Activated naive CD4-positive, alpha-beta T cell treated with anti-CD3 and anti-CD28 coated beads for 36 hours (primary cell): ENCODE measurements around the gene EFCAB14. TPM values are rescaled to one million over a fixed set of nuclear protein-coding genes. Genes with fewer than 3 reads are reported as not detected.
A peak's percentile ranks its signal among the peaks of the same experiment; 100 is the strongest.
"Not testable (repeated sequence)": the region's sequence is repeated elsewhere in the genome, so short reads cannot be mapped to it uniquely, and the experiment has no call there.

ENCODE experiments used
- CTCF ChIA-PET: fragments of 350-600 bp; sonication (Branson Sonifier 250); formaldehyde crosslinking; loops from one replicate; lab custom pipeline; 2021; ENCODE audit warnings: antibody characterized with exemption; lab: Charles Lee
- DNase-seq: peaks from one replicate; pipeline ENCODE4 v3.0.0-alpha.2; 2020
- H3K27ac Mint-ChIP-seq: one replicate; pipeline ENCODE4 v1.8.0; 2021; ENCODE audit warnings: mild to moderate bottlenecking, mixed read lengths
- H3K27me3 Mint-ChIP-seq: one replicate; pipeline ENCODE4 v1.8.0; 2021; ENCODE audit warnings: low read depth, mixed read lengths
- H3K36me3 Mint-ChIP-seq: one replicate; pipeline ENCODE4 v1.8.0; 2021; ENCODE audit warnings: low read depth, mixed read lengths
- H3K4me1 Mint-ChIP-seq: one replicate; pipeline ENCODE4 v1.8.0; 2021; ENCODE audit warnings: low read depth, mixed read lengths
- H3K4me3 Mint-ChIP-seq: one replicate; pipeline ENCODE4 v1.8.0; 2021; ENCODE audit warnings: mild to moderate bottlenecking, moderate library complexity, mixed read lengths
- H3K9me3 Mint-ChIP-seq: one replicate; pipeline ENCODE4 v1.8.0; 2021; ENCODE audit warnings: mixed read lengths
- intact Hi-C: fragments of 100-400 bp; cut with micrococcal nuclease; formaldehyde crosslinking; loops from one replicate; pipeline ENCODE4 v1.15.1; 2023
- total RNA-seq, 2 experiments: library from RNA; stranded (reverse); gene quantifications; one replicate each; pipeline ENCODE4 v1.2.3, GENCODE V29; 2021

The EFCAB14 gene
- total RNA-seq, 2 experiments from 2014 or later, result 35.8 to 38.3 TPM

GRCh38 chr1:46659307-46659870 is 59.5 kb downstream of the EFCAB14 start:
- Mint-ChIP-seq H3K4me3 (no peak overlapping the region), H3K36me3 (peaks cover 32% of the 10 kb centered on the region), H3K27me3 (no peaks in the 10 kb centered on the region), H3K9me3 (peaks cover 1% of the 10 kb centered on the region), H3K27ac (no peak overlapping the region), H3K4me1 (peaks cover 17% of the 10 kb centered on the region)
- CTCF ChIA-PET, result no interaction called here
- intact Hi-C loops, result no loop called here
- DNase-seq, result no peak

GRCh38 chr1:46657775-46658174 is 61.1 kb downstream of the EFCAB14 start:
- peaks cover 21% of the 10 kb centered on the region for H3K4me1 Mint-ChIP-seq
- H3K36me3 Mint-ChIP-seq, result peaks cover 28% of the 10 kb centered on the region
- intact Hi-C loops, result no loop called here

GRCh38 chr1:46656643-46657042 is 62.3 kb downstream of the EFCAB14 start:
- H3K36me3 Mint-ChIP-seq, result peaks cover 33% of the 10 kb centered on the region

More at GRCh38 chr1:46657775-46658174, 61.1 kb downstream of the EFCAB14 start:
- Mint-ChIP-seq H3K27ac (no peak overlapping the region), H3K4me3 (no peak overlapping the region), H3K27me3 (no peaks in the 10 kb centered on the region), H3K9me3 (peaks cover 1% of the 10 kb centered on the region)
- DNase-seq, result no peak
- CTCF ChIA-PET, result no interaction called here

GRCh38 chr1:46655848-46656247 is 63.1 kb downstream of the EFCAB14 start:
- Mint-ChIP-seq H3K4me1 (peaks cover 21% of the 10 kb centered on the region), H3K4me3 (no peak overlapping the region), H3K36me3 (peaks cover 33% of the 10 kb centered on the region), H3K9me3 (peaks cover 1% of the 10 kb centered on the region), H3K27me3 (no peaks in the 10 kb centered on the region), H3K27ac (no peak overlapping the region)
- CTCF ChIA-PET, result no interaction called here
- DNase-seq, result no peak
- intact Hi-C loops, result no loop called here

More at GRCh38 chr1:46656643-46657042, 62.3 kb downstream of the EFCAB14 start:
- peaks cover 21% of the 10 kb centered on the region for H3K4me1 Mint-ChIP-seq
- no peak overlapping the region for H3K4me3 Mint-ChIP-seq
- CTCF ChIA-PET, result no interaction called here
- H3K27me3 Mint-ChIP-seq, result no peaks in the 10 kb centered on the region
- H3K27ac Mint-ChIP-seq, result no peak overlapping the region
- no peak for DNase-seq
- H3K9me3 Mint-ChIP-seq, result peaks cover 1% of the 10 kb centered on the region
- intact Hi-C loops, result no loop called here

- CTCF ChIA-PET, result interaction anchor here (0.8 kb wide), 1 partner anchor 13 kb away, joined by 3 read pairs; no protein-coding TSS in a partner anchor
- H3K27me3 Mint-ChIP-seq, H3K27ac Mint-ChIP-seq, H3K9me3 Mint-ChIP-seq, H3K4me3 Mint-ChIP-seq, intact Hi-C loops, DNase-seq: not testable (repeated sequence)
- Mint-ChIP-seq H3K36me3 (peaks cover 43% of the 10 kb centered on the region), H3K4me1 (peaks cover 14% of the 10 kb centered on the region)
Measured at GRCh38 chr1:46654698-46655097, 64.2 kb downstream of the EFCAB14 start.

GRCh38 chr1:46654012-46654411 is 64.9 kb downstream of the EFCAB14 start:
- Mint-ChIP-seq H3K36me3 (peaks cover 44% of the 10 kb centered on the region), H3K27ac (no peak overlapping the region), H3K4me1 (peaks cover 9% of the 10 kb centered on the region), H3K4me3 (no peak overlapping the region), H3K9me3 (peaks cover 3% of the 10 kb centered on the region), H3K27me3 (no peaks in the 10 kb centered on the region)
- no peak for DNase-seq
- CTCF ChIA-PET, result interaction anchor here (0.6 to 0.8 kb wide), 2 partner anchors 13 to 59 kb away, joined by 3 read pairs; no protein-coding TSS in a partner anchor
- intact Hi-C loops, result no loop called here

- CTCF ChIA-PET, result interaction anchor here (0.6 to 0.8 kb wide), 2 partner anchors 14 to 60 kb away, joined by 3 read pairs; no protein-coding TSS in a partner anchor
- intact Hi-C loops, result no loop called here
- H3K36me3 Mint-ChIP-seq, result peaks cover 48% of the 10 kb centered on the region
- H3K27ac Mint-ChIP-seq, result peak overlapping the region; percentile 6
- peaks cover 9% of the 10 kb centered on the region for H3K4me1 Mint-ChIP-seq
- no peak overlapping the region for H3K4me3 Mint-ChIP-seq
- peaks cover 3% of the 10 kb centered on the region for H3K9me3 Mint-ChIP-seq
- no peak for DNase-seq
- H3K27me3 Mint-ChIP-seq, result no peaks in the 10 kb centered on the region
Measured at GRCh38 chr1:46653405-46653958, 65.4 kb downstream of the EFCAB14 start.

GRCh38 chr1:46652321-46653100 is 66.4 kb downstream of the EFCAB14 start:
- H3K27me3 Mint-ChIP-seq, result no peaks in the 10 kb centered on the region
- H3K9me3 Mint-ChIP-seq, result peaks cover 3% of the 10 kb centered on the region
- intact Hi-C loops, result no loop called here
- peaks cover 5% of the 10 kb centered on the region for H3K4me1 Mint-ChIP-seq
- no peak for DNase-seq
- H3K4me3 Mint-ChIP-seq, result no peak overlapping the region
- H3K36me3 Mint-ChIP-seq, result peaks cover 45% of the 10 kb centered on the region
- no peak overlapping the region for H3K27ac Mint-ChIP-seq
- CTCF ChIA-PET, result no interaction called here

GRCh38 chr1:46651152-46651551 is 67.8 kb downstream of the EFCAB14 start:
- peaks cover 55% of the 10 kb centered on the region for H3K36me3 Mint-ChIP-seq
- DNase-seq, H3K27me3 Mint-ChIP-seq, intact Hi-C loops, H3K4me3 Mint-ChIP-seq, H3K27ac Mint-ChIP-seq, H3K9me3 Mint-ChIP-seq, CTCF ChIA-PET: not testable (repeated sequence)
- peaks cover 13% of the 10 kb centered on the region for H3K4me1 Mint-ChIP-seq

- Mint-ChIP-seq H3K9me3 (peaks cover 3% of the 10 kb centered on the region), H3K27ac (no peak overlapping the region), H3K27me3 (no peaks in the 10 kb centered on the region), H3K4me3 (no peak overlapping the region), H3K4me1 (peaks cover 13% of the 10 kb centered on the region), H3K36me3 (peaks cover 49% of the 10 kb centered on the region)
- CTCF ChIA-PET, result no interaction called here
- intact Hi-C loops, result no loop called here
- DNase-seq, result no peak
Measured at GRCh38 chr1:46650491-46650890, 68.4 kb downstream of the EFCAB14 start.

- CTCF ChIA-PET, result no interaction called here
- H3K27me3 Mint-ChIP-seq, result no peaks in the 10 kb centered on the region
- peaks cover 45% of the 10 kb centered on the region for H3K36me3 Mint-ChIP-seq
- DNase-seq, result no peak
- H3K9me3 Mint-ChIP-seq, result peaks cover 2% of the 10 kb centered on the region
- intact Hi-C loops, result no loop called here
- peaks cover 13% of the 10 kb centered on the region for H3K4me1 Mint-ChIP-seq
- no peak overlapping the region for H3K27ac Mint-ChIP-seq
- no peak overlapping the region for H3K4me3 Mint-ChIP-seq
Measured at GRCh38 chr1:46649764-46650163, 69.2 kb downstream of the EFCAB14 start.

GRCh38 chr1:46647611-46648010 is 71.3 kb downstream of the EFCAB14 start:
- H3K9me3 Mint-ChIP-seq, result peaks cover 2% of the 10 kb centered on the region
- no peaks in the 10 kb centered on the region for H3K27me3 Mint-ChIP-seq
- CTCF ChIA-PET, result no interaction called here
- no peak for DNase-seq
- peaks cover 8% of the 10 kb centered on the region for H3K4me1 Mint-ChIP-seq
- H3K4me3 Mint-ChIP-seq, result no peak overlapping the region
- no peak overlapping the region for H3K27ac Mint-ChIP-seq
- intact Hi-C loops, result no loop called here
- peaks cover 39% of the 10 kb centered on the region for H3K36me3 Mint-ChIP-seq
